GM18502 (cell line): Measurements from ENCODE around the gene RAPGEF5.

ENCODE experiments used
- ATAC-seq: cut with Tn5 transposase; IDR thresholded peaks from one replicate; pipeline ENCODE4 v1.9.1; 2021; ENCODE audit warnings: mild to moderate bottlenecking; ENCODE audit not compliant: unreplicated experiment, poor library complexity

The RAPGEF5 gene

GRCh38 chr7:22235134-22235533 lies 121.8 kb downstream of the RAPGEF5 start:
- ATAC-seq = no peak

DNA sequence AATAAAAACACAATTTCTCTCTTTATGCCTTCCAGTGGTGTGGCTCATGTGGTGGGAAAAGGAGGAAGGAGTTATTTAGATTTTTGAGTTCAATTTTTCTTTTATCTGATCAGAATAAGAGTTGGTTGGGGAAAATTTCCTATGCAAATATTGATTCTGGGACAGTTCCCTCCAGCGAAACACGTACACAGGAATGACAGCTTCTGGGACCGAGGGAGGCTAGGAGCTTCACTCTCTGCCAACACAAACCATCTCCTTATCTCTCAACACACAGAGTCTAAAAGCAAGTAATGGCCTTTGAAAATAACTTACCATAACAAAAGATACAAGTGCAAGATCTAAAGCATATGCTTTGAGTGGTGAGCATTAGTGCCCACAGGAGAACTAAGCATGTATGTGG lies 122.7 kb downstream of the RAPGEF5 start:
- no peak for ATAC-seq

DNA sequence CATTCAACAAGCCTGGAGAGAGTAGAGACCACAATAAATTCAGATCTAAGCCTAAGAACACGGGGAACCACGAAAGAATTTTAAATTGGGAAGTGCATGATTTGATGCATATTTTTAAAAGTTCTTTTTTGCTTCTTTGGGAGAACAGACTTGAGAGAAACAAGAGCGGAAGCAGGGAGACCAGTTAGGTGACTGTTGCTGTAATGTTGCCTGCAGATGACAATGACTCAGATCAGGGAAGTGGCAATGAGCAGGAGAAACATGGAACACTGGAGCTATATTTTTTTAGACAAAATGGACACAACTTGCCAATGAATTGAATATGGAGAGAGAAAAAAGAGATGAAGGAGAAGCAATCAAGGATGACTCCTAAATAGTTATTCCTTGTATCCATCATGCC lies 125.1 kb downstream of the RAPGEF5 start:
- ATAC-seq = no peak

- ATAC-seq = no peak
Measured at GRCh38 chr7:22231141-22231540, 125.8 kb downstream of the RAPGEF5 start.

- no peak for ATAC-seq
Measured at GRCh38 chr7:22230238-22230637, 126.7 kb downstream of the RAPGEF5 start.

GRCh38 chr7:22229148-22229547 lies 127.8 kb downstream of the RAPGEF5 start:
- no peak for ATAC-seq

GRCh38 chr7:22223807-22224206 lies 133.1 kb downstream of the RAPGEF5 start:
- ATAC-seq = no peak

DNA sequence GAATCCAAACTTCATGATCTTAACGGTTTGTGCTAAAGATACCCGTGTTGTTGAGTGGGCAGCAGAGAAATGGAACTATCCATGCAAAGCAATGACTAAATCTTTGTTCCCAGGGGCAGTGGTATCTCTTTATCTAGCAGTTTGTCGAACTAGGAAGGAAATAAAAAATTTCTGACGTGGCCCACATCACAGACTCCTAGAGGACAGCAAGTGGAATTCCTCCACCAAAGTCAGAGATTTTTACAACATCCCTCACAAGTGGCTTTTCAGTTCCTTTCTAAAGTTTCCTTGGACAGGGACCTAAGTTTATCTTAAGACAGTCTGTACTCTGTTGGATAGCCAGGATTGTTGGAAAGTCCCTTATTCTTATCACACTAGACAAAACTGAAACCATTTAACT lies 136.0 kb downstream of the RAPGEF5 start:
- no peak for ATAC-seq

DNA sequence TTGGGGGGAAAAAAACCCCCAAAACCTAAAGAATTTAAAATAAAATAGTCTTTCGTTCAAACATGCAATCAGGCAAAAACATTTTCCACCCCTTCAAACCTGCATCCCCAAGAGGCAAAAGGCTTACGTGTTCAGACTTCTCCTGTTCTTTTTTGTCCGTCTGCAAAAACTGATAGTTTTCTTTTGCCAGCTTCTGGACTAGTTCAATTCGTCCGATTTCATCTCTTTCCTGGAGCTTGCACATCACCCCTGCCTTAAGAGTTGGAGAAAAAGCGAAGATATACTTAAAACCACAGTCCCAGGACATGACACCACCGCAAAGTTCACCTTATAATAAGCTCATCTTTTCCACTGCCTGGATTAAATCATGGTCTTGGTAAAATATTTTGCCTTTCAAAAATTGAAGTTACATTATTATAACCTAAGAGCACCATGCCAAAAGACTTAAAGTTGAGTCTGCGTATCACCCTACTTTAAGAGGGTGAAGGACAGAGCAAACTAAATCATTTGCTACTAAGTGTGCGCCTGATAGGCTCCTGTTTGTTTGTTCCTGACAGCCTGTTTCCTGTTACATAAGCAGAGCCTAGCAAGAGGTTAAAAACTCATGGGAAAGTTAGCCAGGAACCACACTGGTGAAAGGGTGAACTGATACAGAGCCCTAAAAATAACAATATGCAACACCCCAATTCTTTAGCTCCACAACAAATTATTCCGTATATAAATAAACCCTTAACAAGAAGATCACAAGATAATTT lies 137.0 kb downstream of the RAPGEF5 start:
- ATAC-seq = no peak

DNA sequence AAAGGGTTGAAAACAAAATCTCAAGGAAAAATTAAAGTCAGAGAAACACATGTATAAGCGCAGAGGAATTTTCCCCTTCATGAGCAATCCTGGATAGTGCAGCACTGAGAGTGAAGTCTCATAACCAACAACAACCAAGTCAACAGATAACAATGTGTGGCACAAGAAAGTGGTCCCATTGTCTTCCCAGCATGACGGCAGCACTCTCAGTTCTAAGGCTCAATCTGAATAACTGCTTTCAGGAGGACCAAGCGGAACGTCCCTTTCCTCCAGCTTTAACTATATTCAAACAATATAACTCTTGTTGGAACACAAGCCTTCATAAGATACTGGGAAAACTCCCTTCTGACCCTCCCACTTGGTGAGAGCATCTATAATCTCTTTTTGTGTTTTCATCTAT lies 137.9 kb downstream of the RAPGEF5 start:
- ATAC-seq = no peak

DNA sequence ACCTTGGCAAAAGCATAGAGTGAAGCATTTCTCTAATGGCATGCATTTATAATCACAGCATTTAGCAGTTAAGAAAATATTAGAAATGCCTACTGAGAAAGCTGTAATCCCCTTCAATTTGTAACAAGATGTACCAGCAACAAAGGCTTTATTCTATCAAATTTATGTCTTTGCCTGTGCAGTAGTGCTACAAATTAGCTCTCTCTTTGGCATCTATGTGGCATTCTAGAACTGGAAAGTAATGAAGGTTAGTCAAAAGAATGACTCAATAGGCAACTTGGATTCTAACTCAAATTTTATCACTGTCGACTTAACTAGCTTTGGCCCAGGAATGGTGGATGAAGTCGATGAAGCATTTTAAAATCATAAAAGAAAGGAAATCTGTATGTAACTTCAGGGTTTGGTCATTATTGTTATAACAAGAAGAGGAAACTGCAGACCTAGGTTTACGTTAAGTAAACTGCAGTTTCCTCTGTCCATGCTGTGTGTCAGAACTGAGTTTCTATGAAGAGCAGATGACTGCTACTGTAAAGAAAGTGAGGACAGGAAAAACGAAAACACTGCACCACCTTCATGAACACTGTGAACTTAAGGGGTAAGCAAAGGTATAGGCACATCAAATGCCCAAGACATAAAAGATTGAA lies 140.0 kb downstream of the RAPGEF5 start:
- ATAC-seq = no peak

GRCh38 chr7:22216309-22216708 lies 140.6 kb downstream of the RAPGEF5 start:
- no peak for ATAC-seq

DNA sequence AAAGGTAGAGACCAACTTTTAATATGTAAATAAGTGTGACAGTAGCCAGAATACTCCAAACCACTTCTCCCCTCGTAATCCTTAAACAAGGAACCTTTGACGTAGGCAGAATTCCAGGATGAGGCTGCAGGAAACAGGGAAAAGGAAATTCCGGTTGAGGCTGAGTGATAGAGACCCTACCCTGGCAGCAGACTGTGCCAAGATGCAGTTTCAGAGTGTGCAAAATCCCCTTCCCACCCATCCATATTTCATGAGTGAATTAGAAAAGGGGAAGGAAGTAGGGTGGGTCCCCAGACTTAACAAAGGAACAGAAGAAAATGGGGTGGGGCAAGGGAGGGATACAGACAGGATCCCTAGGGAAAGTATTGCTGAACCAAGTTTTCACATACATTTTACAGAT lies 143.0 kb downstream of the RAPGEF5 start:
- ATAC-seq = no peak

GRCh38 chr7:22213081-22213480 lies 143.9 kb downstream of the RAPGEF5 start:
- ATAC-seq = no peak

- ATAC-seq = no peak
Measured at GRCh38 chr7:22210967-22211366, 146.0 kb downstream of the RAPGEF5 start.

DNA sequence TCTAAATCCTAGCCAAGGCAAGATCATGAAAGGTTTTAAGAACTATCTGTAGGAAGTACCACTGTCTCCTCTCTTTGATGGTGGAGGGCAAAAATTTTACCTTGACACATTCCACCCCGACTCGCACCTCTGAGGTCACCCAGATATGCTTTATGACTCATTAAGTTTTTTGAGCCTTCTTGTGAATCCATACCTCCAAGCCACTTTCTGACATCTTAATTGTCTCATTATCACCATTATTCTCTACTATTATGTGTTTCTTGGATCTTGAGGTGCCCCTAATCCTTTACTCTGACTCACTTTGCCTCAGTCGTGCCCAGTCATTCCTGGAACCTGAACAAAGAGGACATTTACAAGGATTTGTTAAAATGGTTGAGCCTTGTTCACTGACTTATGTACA lies 146.6 kb downstream of the RAPGEF5 start:
- no peak for ATAC-seq

GRCh38 chr7:22208799-22209198 lies 148.2 kb downstream of the RAPGEF5 start:
- ATAC-seq = no peak

DNA sequence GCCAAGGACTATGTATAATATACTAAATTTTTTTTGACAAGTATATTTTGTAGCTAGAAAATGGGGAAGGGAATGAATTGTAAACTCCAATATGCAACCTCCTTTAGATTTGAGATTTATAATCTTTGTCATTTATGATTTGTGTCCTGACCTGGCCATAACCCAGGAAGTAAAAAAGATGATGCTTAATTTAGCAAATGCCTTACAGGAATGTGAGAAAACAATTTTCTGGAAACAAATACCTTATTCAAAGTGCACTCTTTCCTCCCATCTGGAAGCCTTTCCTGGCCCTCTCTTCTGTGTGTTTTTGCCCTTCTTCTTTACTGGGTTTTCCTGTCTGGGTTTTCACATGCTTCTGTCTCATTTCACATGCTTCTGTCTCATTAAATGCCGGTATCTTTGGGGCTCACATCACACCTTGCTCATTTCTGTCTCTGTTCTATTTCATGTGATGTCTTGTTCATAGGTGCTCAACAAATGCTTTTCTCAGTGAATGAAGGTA lies 149.2 kb downstream of the RAPGEF5 start:
- no peak for ATAC-seq

GRCh38 chr7:22205631-22206030 lies 151.3 kb downstream of the RAPGEF5 start:
- ATAC-seq = no peak

GRCh38 chr7:22204312-22204711 lies 152.6 kb downstream of the RAPGEF5 start:
- ATAC-seq = no peak

GRCh38 chr7:22202141-22202540 lies 154.8 kb downstream of the RAPGEF5 start:
- no peak for ATAC-seq
